Left lung (tissue), 10 donors: ENCODE data around the gene FKBP11. TPM values are rescaled to one million over a fixed set of nuclear protein-coding genes. Genes with fewer than 3 reads are reported as not detected.

Experiments
- ATAC-seq: fragments of 200-7000 bp; cut with Tn5 transposase; one replicate; pipeline ENCODE4 v1.9.1; 2020; ENCODE audit warnings: moderate library complexity
- DNase-seq, 4 donors: peaks; one replicate each; pipeline ENCODE4 v3.0.0-alpha.2; 2013 to 2020
- H3K27ac ChIP-seq, 2 donors: fragments of 200-600 bp; sonication (generic) in 1 of 2; one replicate each; pipeline versions ENCODE4 v1.5.0 to v1.8.0; 2020 to 2021
- H3K27me3 ChIP-seq, 2 donors: fragments of 200-600 bp; sonication (generic) in 1 of 2; one replicate each; pipeline versions ENCODE4 v1.5.0 to v1.8.0; 2020 to 2021
- H3K36me3 ChIP-seq, 2 donors: fragments of 200-600 bp; sonication (generic) in 1 of 2; one replicate each; pipeline versions ENCODE4 v1.5.0 to v1.8.0; 2020 to 2021
- H3K4me1 ChIP-seq, 2 donors: fragments of 200-600 bp; one replicate each; pipeline ENCODE4 v1.8.0; 2021
- H3K4me3 ChIP-seq, 2 donors: fragments of 200-600 bp; sonication (generic) in 1 of 2; one replicate each; pipeline versions ENCODE4 v1.5.0 to v1.8.0; 2020 to 2021; ENCODE audit warnings: mild to moderate bottlenecking in 1 of 2
- H3K9me3 ChIP-seq, 2 donors: fragments of 200-600 bp; sonication (generic) in 1 of 2; one replicate each; pipeline versions ENCODE4 v1.5.0 to v1.8.0; 2020 to 2021
- CTCF ChIP-seq, 2 donors: fragments of 200-600 bp; sonication (generic) in 1 of 2; IDR thresholded peaks; one replicate each; pipeline versions ENCODE4 v1.5.0 to v1.8.0; 2021; ENCODE audit warnings: antibody characterized with exemption in 2 of 2
- intact Hi-C, 2 donors: fragments of 100-400 bp; cut with DNase I; formaldehyde crosslinking; loops; one replicate each; pipeline versions ENCODE4 v1.11.2 to v1.14.2; 2022
- polyA plus RNA-seq, 6 donors: library from polyadenylated mRNA; unstranded; fragments of 120-200 nt; gene quantifications; one replicate each; pipeline ENCODE4 v1.2.1, GENCODE V29; 2013; ENCODE audit not compliant: insufficient read length in 6 of 6
- total RNA-seq, 2 donors: library from RNA; stranded (reverse); fragmentation: NEBNext Ultra II Directional; extraction: Animal tissue kit (Norgen Biotek cat#: 25700); gene quantifications; one replicate each; pipeline ENCODE4 v1.2.1, GENCODE V29; 2021
- donor health status: DM: no; HTN: yes; CAD: no.
- donor health status: DM: no; HTN: no; CAD: no.

FKBP11 gene
- total and polyA plus RNA-seq, 8 donors, result 17.2 to 87.4 (median 24.7) TPM

DNA sequence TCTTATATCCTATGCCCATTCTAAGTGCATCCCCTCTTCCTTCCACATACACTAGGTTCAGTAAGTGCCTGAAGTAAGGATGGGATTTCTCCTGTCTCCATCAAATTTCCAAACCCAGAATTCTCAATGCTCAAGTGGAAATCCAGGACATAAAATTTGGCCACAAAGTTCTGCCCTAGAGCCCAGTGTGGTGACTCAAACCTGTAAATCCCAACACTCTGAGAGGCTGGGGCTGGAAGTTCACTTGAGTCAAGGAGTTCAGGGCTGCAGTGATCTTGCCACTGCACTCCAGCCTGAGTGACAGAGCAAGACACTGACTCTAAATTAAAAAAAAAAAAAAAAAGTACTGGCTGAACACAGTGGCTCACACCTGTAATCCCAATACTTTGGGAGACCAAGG, 36.5 kb upstream of the FKBP11 start:
- no peak overlapping the region for H3K27ac ChIP-seq
- H3K9me3 ChIP-seq, result no peaks in the 10 kb centered on the region
- peaks cover 0 to 7% of the 10 kb centered on the region in 2 donors for H3K27me3 ChIP-seq
- H3K4me1 ChIP-seq, result peaks cover 0 to 8% of the 10 kb centered on the region in 2 donors
- ATAC-seq (no peak), DNase-seq (no peak)
- no peak for TF ChIP-seq CTCF (IDR thresholded peaks at IDR 0.05)
- intact Hi-C loops, result no loop called here
- H3K36me3 ChIP-seq, result no peaks in the 10 kb centered on the region
- no peak overlapping the region for H3K4me3 ChIP-seq

GRCh38 chr12:48961331-48961730, 36.0 kb upstream of the FKBP11 start:
- no peak overlapping the region for H3K27ac ChIP-seq
- H3K9me3 ChIP-seq, result no peaks in the 10 kb centered on the region
- DNase-seq (no peak), ATAC-seq (no peak)
- peaks cover 0 to 8% of the 10 kb centered on the region in 2 donors for H3K4me1 ChIP-seq
- H3K27me3 ChIP-seq, result peaks cover 0 to 7% of the 10 kb centered on the region in 2 donors
- no peak overlapping the region for H3K4me3 ChIP-seq
- no peak for TF ChIP-seq CTCF (IDR thresholded peaks at IDR 0.05)
- no peaks in the 10 kb centered on the region for H3K36me3 ChIP-seq
- intact Hi-C loops, result no loop called here

GRCh38 chr12:48960834-48961233, 35.5 kb upstream of the FKBP11 start:
- no peaks in the 10 kb centered on the region for H3K36me3 ChIP-seq
- DNase-seq, result no peak
- peaks cover 3 to 13% of the 10 kb centered on the region in 2 donors for H3K4me1 ChIP-seq
- peaks cover 0 to 7% of the 10 kb centered on the region in 2 donors for H3K27me3 ChIP-seq
- no peaks in the 10 kb centered on the region for H3K9me3 ChIP-seq
- TF ChIP-seq CTCF (IDR thresholded peaks at IDR 0.05), result no peak
- H3K27ac ChIP-seq, result no peak overlapping the region
- H3K4me3 ChIP-seq, result no peak overlapping the region
- no peak for ATAC-seq
- intact Hi-C loops, result no loop called here

GRCh38 chr12:48958049-48958388, 32.7 kb upstream of the FKBP11 start:
- no peak for DNase-seq
- intact Hi-C loops, result no loop called here
- H3K9me3 ChIP-seq, result no peaks in the 10 kb centered on the region
- H3K36me3 ChIP-seq, result peaks cover under 1 to 4% of the 10 kb centered on the region in 2 donors
- TF ChIP-seq CTCF (IDR thresholded peaks at IDR 0.05), result no peak
- peaks cover 0 to 7% of the 10 kb centered on the region in 2 donors for H3K27me3 ChIP-seq
- peaks cover 12 to 38% of the 10 kb centered on the region in 2 donors for H3K4me1 ChIP-seq
- peak overlapping the region; percentile 97 to 100 for H3K4me3 ChIP-seq
- no peak for ATAC-seq
- H3K27ac ChIP-seq, result peak overlapping the region in 1 of 2 donors; percentile 89

DNA sequence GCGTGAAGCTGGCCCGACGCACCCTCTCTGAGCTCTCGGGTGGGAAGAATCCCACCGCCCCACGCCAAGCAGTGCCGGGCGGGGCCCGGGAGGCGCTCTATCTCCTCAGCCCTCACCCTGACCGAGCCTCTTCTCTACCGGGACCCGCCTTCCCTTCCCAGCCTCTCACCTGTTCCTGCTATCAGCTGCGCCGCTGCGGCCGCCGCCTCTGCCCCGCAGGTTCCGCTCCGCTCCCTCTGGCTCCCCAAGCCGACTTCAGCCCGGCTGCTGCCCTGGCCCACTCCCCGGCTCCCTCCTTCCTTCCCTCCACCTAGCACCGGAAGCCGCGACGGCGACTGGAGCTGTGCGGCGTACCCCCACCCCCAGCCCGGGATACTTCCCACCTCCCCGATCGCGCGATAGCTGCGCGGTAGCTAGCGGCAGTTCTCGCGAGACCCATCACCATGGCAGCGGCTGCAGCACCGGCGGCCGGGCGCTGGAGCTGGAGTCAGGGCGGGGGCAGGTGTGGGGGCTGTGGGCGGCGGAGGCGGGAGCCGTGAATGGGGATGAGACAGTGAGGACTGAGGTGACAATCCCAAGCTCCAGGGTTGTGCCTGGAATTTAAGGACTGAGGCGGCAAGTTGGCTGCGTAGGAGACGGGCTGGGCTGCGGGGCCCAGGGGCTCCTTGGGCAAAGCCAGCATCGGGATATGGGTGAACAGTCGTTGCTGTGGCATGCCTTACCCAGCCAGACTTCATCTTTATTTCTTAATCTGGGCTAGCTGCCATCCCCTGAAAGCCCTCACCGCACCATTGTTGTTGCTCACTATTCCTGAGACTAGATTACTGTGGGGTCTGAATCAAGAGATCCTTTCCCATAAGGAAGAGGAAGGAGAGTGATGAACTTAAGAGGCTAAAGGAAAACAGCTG, 32.1 kb upstream of the FKBP11 start, which contains the start of gene ARF3:
TSS of gene ARF3 (minus strand) at position 347 of the 908 bp plus-strand sequence. CDS start 16,392 bp downstream, outside the sequence.
- H3K4me3 ChIP-seq, result peak within 1 kb of the TSS; percentile 97 to 100
- TF ChIP-seq CTCF (IDR thresholded peaks at IDR 0.05), result peak in 1 of 2 donors; percentile 5
- no peaks in the 10 kb centered on the region for H3K9me3 ChIP-seq
- intact Hi-C loops, result no loop called here
- peaks cover 0 to 7% of the 10 kb centered on the region in 2 donors for H3K27me3 ChIP-seq
- peaks cover 3 to 10% of the 10 kb centered on the region in 2 donors for H3K36me3 ChIP-seq
- peak; percentile 89 to 99 (median 96) for DNase-seq
- peak within 1 kb of the TSS; percentile 82 to 89 for H3K27ac ChIP-seq
- H3K4me1 ChIP-seq, result peaks cover 12 to 38% of the 10 kb centered on the region in 2 donors
- peak; percentile 93 for ATAC-seq
